Ovary (tissue), 3 donors: ENCODE data around the gene MGAT5.

ENCODE experiments used
- EP300 ChIP-seq: sonication (generic); formaldehyde crosslinking; IDR thresholded peaks from one replicate; pipeline ENCODE4 v1.6.1; 2017; ENCODE audit warnings: antibody characterized with exemption
- POLR2A ChIP-seq: fragments of 450-650 bp; IDR thresholded peaks from one replicate; pipeline ENCODE4 v1.6.1; 2017; ENCODE audit warnings: antibody characterized with exemption, mild to moderate bottlenecking, moderate library complexity
- TF ChIP-seq, protein P1 (sequence below), 3 donors: fragments of 450-650 bp in 2 of 3; fragments of 200-600 bp in 1 of 3; IDR thresholded peaks; one replicate each; pipeline versions ENCODE4 v1.5.1 to v1.8.0; 2016 to 2022; ENCODE audit warnings: antibody characterized with exemption in 3 of 3, mild to moderate bottlenecking in 1 of 3
- donor health status: DM: no; HTN: no; CAD: no.

DNA sequence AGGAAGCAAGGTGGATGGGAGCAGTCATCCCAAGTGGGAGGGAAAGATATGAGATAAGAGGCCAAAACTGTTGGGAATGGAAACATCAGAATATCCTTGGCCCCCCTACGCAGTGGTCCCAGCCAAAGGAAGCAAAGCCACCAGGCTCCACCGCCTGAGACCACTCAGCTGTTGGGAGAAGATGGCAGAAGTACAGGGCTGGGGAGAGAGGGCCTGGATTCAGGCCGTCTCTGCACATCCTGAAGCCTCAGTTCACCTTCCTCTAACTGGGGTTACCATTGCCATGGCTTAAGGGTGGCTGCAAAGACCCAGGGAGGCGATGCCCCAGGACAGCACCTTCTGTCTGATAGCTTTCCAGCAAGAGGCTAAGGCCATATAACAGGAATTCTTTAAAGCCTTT is 193.8 kb downstream of the MGAT5 start:
- TF ChIP-seq, protein P1, sequence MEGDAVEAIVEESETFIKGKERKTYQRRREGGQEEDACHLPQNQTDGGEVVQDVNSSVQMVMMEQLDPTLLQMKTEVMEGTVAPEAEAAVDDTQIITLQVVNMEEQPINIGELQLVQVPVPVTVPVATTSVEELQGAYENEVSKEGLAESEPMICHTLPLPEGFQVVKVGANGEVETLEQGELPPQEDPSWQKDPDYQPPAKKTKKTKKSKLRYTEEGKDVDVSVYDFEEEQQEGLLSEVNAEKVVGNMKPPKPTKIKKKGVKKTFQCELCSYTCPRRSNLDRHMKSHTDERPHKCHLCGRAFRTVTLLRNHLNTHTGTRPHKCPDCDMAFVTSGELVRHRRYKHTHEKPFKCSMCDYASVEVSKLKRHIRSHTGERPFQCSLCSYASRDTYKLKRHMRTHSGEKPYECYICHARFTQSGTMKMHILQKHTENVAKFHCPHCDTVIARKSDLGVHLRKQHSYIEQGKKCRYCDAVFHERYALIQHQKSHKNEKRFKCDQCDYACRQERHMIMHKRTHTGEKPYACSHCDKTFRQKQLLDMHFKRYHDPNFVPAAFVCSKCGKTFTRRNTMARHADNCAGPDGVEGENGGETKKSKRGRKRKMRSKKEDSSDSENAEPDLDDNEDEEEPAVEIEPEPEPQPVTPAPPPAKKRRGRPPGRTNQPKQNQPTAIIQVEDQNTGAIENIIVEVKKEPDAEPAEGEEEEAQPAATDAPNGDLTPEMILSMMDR (IDR thresholded peaks at IDR 0.05): no peak
- TF ChIP-seq POLR2A: no peak
- no peak for TF ChIP-seq EP300
